K562 (cell line): ENCODE data around the gene RABEPK. TPM values are rescaled to one million over a fixed set of nuclear protein-coding genes. Genes with fewer than 3 reads are reported as not detected.

Experiments
- CBFA2T3 ChIP-seq: fragments of 450-650 bp; IDR thresholded peaks from 2 replicates; pipeline ENCODE4 v1.6.1; 2017
- CHD4 ChIP-seq: fragments of 200-600 bp; sonication (generic); IDR thresholded peaks from 3 replicates; pipeline ENCODE4 v1.6.1; 2012; ENCODE audit warnings: low read depth, mild to moderate bottlenecking, mixed read lengths, low read length, inconsistent platforms; ENCODE audit not compliant: insufficient read depth, insufficient replicate concordance, poor library complexity, severe bottlenecking
- CSDE1 ChIP-seq, 2 experiments: fragments of 450-650 bp; IDR thresholded peaks; 2 replicates each; pipeline ENCODE4 v1.6.1; 2016; ENCODE audit warnings: mild to moderate bottlenecking in 1 of 2
- CTBP1 ChIP-seq: fragments of 450-650 bp; IDR thresholded peaks from 2 replicates; pipeline ENCODE4 v1.6.1; 2016; ENCODE audit warnings: borderline replicate concordance
- FOXJ3 ChIP-seq: sonication (generic); formaldehyde crosslinking; IDR thresholded peaks from 2 replicates; pipeline ENCODE4 v1.4.0; 2020; ENCODE audit warnings: mild to moderate bottlenecking, missing genetic modification reagents
- HDAC6 ChIP-seq: IDR thresholded peaks from 2 replicates; pipeline ENCODE4 v1.6.1; 2012; ENCODE audit warnings: low read depth, mild to moderate bottlenecking, control low read depth, inconsistent platforms, low read length, moderate library complexity
- HMG20A ChIP-seq: fragments of 450-650 bp; formaldehyde crosslinking; conservative IDR thresholded peaks from 2 replicates; pipeline ENCODE4 v1.4.0; 2020; ENCODE audit warnings: mild to moderate bottlenecking, mixed read lengths
- HNRNPUL1 ChIP-seq: fragments of 200-400 bp; formaldehyde crosslinking; IDR thresholded peaks from 2 replicates; pipeline ENCODE4 v1.6.1; 2017; ENCODE audit warnings: low read length
- JUNB ChIP-seq: fragments of 450-650 bp; formaldehyde crosslinking; conservative IDR thresholded peaks from 2 replicates; pipeline ENCODE4 v1.4.0; 2020; ENCODE audit warnings: mild to moderate bottlenecking
- MAFK ChIP-seq: IDR thresholded peaks from 2 replicates; pipeline ENCODE4 v1.6.1; 2011; ENCODE audit warnings: low read length, improper control_type of control experiment
- NFE2L1 ChIP-seq: fragments of 450-650 bp; IDR thresholded peaks from 2 replicates; pipeline ENCODE4 v1.6.1; 2016; ENCODE audit warnings: missing genetic modification characterization, low read depth, mild to moderate bottlenecking, missing compliant biosample characterization, moderate library complexity, borderline replicate concordance
- NFYB ChIP-seq: IDR thresholded peaks from 2 replicates; pipeline ENCODE4 v1.6.1; 2011; ENCODE audit warnings: mild to moderate bottlenecking, moderate library complexity; ENCODE audit not compliant: insufficient read length; ENCODE audit errors: extremely low read depth
- NR2C2 ChIP-seq, 2 experiments: fragments of 200-800 bp in 1 of 2; sonication (Bioruptor generic) in 1 of 2; sonication (generic) in 1 of 2; formaldehyde crosslinking in 1 of 2; IDR thresholded peaks; 2 replicates each; pipeline versions ENCODE4 v1.6.1 to v1.8.0; 2016 to 2022; ENCODE audit warnings: mild to moderate bottlenecking in 1 of 2, missing compliant biosample characterization in 1 of 2, missing genetic modification characterization in 1 of 2, missing genetic modification reagents in 1 of 2
- PHF20 ChIP-seq: fragments of 450-650 bp; IDR thresholded peaks from 2 replicates; pipeline ENCODE4 v1.6.1; 2018; ENCODE audit not compliant: partially characterized antibody
- PRPF4 ChIP-seq: fragments of 200-400 bp; formaldehyde crosslinking; IDR thresholded peaks from one replicate; pipeline ENCODE4 v1.6.1; 2017; ENCODE audit warnings: low read length, low read depth, mild to moderate bottlenecking; ENCODE audit not compliant: insufficient read depth, poor library complexity, severe bottlenecking
- TRIM24 ChIP-seq, 2 experiments: fragments of 450-650 bp; IDR thresholded peaks; 2 replicates each; pipeline ENCODE4 v1.6.1; 2016
- ZFP30 ChIP-seq: fragments of 250-450 bp; sonication (Bioruptor Pico); IDR thresholded peaks from 2 replicates; pipeline ENCODE4 v1.8.0; 2022; ENCODE audit warnings: moderate library complexity, mild to moderate bottlenecking, inconsistent platforms, borderline replicate concordance
- ZFPM2 ChIP-seq: fragments of 250-450 bp; sonication (Bioruptor Pico); IDR thresholded peaks from 2 replicates; pipeline ENCODE4 v1.5.1; 2022; ENCODE audit warnings: mild to moderate bottlenecking
- ZNF445 ChIP-seq: fragments of 250-450 bp; sonication (Bioruptor Pico); IDR thresholded peaks from 2 replicates; pipeline ENCODE4 v1.4.0; 2020; ENCODE audit warnings: low read depth, mild to moderate bottlenecking, moderate library complexity
- ZNF780A ChIP-seq: fragments of 250-450 bp; sonication (Bioruptor Pico); IDR thresholded peaks from 2 replicates; pipeline ENCODE4 v1.5.0; 2021; ENCODE audit warnings: mild to moderate bottlenecking
- polyA plus RNA-seq, 8 experiments: library from polyadenylated mRNA; depleted of rRNA in 4 of 8; stranded (reverse) in 5 of 8; unstranded in 3 of 8; fragments of >200 nt; fragmentation: Nextera tagmentation in 2 of 8; fragmentation: Illumina TruSeq in 1 of 8; extraction: Ambion mirVana in 2 of 8; extraction: Trizol in 1 of 8; gene quantifications; 2 replicates each; pipeline versions ENCODE4 v1.2.1 to v1.2.3, GENCODE V29; 2011 to 2014; ENCODE audit warnings: inconsistent platforms in 1 of 8, missing spikeins in 1 of 8
- total RNA-seq, 7 experiments: library from RNA; depleted of rRNA in 6 of 7; stranded (reverse); fragments of >200 nt in 6 of 7; fragmentation: Illumina TruSeq in 2 of 7; extraction: Trizol in 2 of 7; gene quantifications; 2 replicates each; pipeline versions ENCODE4 v1.2.1 to v1.2.3, GENCODE V29; 2011 to 2021; ENCODE audit warnings: low replicate concordance in 1 of 7
- TF ChIP-seq, protein P1 (sequence below): fragments of 250-450 bp; sonication (Bioruptor Pico); IDR thresholded peaks from 2 replicates; pipeline ENCODE4 v1.8.0; 2021; ENCODE audit warnings: moderate library complexity, mild to moderate bottlenecking, inconsistent platforms
- TF ChIP-seq, protein P2 (sequence below): sonication (generic); formaldehyde crosslinking; IDR thresholded peaks from 2 replicates; pipeline ENCODE4 v1.8.1; 2022; ENCODE audit warnings: missing genetic modification reagents
- TF ChIP-seq, protein P3 (sequence below), 2 experiments: IDR thresholded peaks in 1 of 2; conservative IDR thresholded peaks in 1 of 2; 2 replicates each; pipeline ENCODE4 v1.6.1; 2016; ENCODE audit warnings: low read depth in 2 of 2, mild to moderate bottlenecking in 1 of 2, missing compliant biosample characterization in 1 of 2, missing genetic modification characterization in 1 of 2, moderate library complexity in 1 of 2

Gene RABEPK
- total and polyA plus RNA-seq, 9 of the 15 experiments (the other 6 are each of a cell fraction or from before 2014, with no cell fraction given), result 38.3 to 113 (median 52.8) TPM

DNA sequence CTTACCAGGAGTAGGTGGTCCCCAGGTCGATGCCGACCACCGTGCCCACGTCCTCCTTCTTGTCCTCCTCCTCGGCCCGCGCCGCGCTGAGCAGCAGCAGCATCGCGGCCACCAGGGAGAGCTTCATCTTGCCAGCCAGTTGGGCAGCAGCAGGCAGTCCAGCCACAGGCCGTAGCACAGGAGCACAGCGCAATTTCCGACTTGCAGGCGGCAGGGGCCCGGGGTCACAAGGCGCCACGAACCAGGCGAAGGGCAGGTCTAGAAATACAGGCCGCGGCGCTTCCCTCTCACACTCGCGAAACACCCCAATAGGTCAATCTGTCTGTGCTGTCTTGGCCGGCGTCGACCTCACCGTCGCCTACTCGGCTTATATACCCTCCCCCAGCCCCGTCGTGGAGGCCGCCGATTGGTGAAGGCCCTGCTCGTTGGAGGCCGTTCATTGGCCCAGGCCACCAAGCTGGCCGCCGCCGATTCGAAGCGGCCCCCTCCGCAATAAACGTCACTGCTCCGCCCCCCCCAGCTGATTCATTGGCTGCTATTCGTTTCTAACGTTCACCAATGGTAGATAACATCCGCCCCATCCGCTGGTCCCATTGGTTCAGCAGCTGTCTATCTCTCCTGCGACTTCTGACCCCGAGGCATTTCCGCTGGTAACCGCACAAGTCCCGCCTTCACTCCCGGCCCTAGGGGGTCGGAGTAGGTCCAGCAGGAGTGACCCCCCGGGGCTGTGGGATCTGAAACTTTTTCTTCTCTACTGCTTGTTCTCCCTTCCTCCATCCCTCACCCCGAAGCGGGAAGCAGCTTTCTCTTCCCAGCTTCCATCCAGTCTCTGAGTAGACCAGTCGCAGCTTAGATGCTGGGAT lies 40.9 kb downstream of the RABEPK start, which contains the start of gene HSPA5 (continued):
- peak; percentile 91 for TF ChIP-seq NFYB
- TF ChIP-seq, protein P1, sequence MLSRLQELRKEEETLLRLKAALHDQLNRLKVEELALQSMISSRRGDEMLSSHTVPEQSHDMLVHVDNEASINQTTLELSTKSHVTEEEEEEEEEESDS (CRISPR knock-in tag), result no peak
- TF ChIP-seq, protein P2, sequence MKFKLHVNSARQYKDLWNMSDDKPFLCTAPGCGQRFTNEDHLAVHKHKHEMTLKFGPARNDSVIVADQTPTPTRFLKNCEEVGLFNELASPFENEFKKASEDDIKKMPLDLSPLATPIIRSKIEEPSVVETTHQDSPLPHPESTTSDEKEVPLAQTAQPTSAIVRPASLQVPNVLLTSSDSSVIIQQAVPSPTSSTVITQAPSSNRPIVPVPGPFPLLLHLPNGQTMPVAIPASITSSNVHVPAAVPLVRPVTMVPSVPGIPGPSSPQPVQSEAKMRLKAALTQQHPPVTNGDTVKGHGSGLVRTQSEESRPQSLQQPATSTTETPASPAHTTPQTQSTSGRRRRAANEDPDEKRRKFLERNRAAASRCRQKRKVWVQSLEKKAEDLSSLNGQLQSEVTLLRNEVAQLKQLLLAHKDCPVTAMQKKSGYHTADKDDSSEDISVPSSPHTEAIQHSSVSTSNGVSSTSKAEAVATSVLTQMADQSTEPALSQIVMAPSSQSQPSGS, result no peak
- peak; percentile 99 for TF ChIP-seq PRPF4
- no peak for TF ChIP-seq NFE2L1 (tag)
- no peak for TF ChIP-seq ZNF445 (CRISPR knock-in tag)
- no peak for TF ChIP-seq PHF20
- TF ChIP-seq, protein P3, sequence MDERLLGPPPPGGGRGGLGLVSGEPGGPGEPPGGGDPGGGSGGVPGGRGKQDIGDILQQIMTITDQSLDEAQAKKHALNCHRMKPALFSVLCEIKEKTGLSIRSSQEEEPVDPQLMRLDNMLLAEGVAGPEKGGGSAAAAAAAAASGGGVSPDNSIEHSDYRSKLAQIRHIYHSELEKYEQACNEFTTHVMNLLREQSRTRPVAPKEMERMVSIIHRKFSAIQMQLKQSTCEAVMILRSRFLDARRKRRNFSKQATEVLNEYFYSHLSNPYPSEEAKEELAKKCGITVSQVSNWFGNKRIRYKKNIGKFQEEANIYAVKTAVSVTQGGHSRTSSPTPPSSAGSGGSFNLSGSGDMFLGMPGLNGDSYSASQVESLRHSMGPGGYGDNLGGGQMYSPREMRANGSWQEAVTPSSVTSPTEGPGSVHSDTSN (CRISPR knock-in tag; IDR thresholded peaks at IDR 0.05; ENCODE audit: low read depth), result peak; percentile 81
- TF ChIP-seq, protein P3 (tag; conservative IDR thresholded peaks at IDR 0.05; ENCODE audit: low read depth), result peak; percentile 99
- TF ChIP-seq FOXJ3 (CRISPR knock-in tag), result no peak
- TF ChIP-seq JUNB (CRISPR knock-in tag), result no peak
- TF ChIP-seq HNRNPUL1, result no peak
- TF ChIP-seq CTBP1, result no peak
- no peak for TF ChIP-seq MAFK
- TF ChIP-seq HMG20A (CRISPR knock-in tag), result no peak
- TF ChIP-seq CSDE1 (IDR thresholded peaks at IDR 0.05), result no peak
- TF ChIP-seq HDAC6, result no peak
- no peak for TF ChIP-seq TRIM24 (IDR thresholded peaks at IDR 0.05)
- TF ChIP-seq ZFP30 (CRISPR knock-in tag), result no peak
- TF ChIP-seq CBFA2T3, result no peak
- no peak for TF ChIP-seq ZNF780A (CRISPR knock-in tag)
- peak; percentile 74; the same call in 1 of the 2 replicates for TF ChIP-seq ZFPM2 (CRISPR knock-in tag)
- peak; percentile 93 for TF ChIP-seq NR2C2 (CRISPR knock-in tag; IDR thresholded peaks at IDR 0.05)
- peak; percentile 99 for TF ChIP-seq NR2C2 (tag; IDR thresholded peaks at IDR 0.05)
- no peak for TF ChIP-seq CHD4
